IMR-90 (cell line): ENCODE results near the gene CCDC170. TPM values are rescaled to one million over a fixed set of nuclear protein-coding genes. Genes with fewer than 3 reads are reported as not detected.
"Not testable (repeated sequence)": the region's sequence is repeated elsewhere in the genome, so short reads cannot be mapped to it uniquely, and the experiment has no call there.

Source experiments
- ATAC-seq: fragments of 200-7000 bp; cut with Tn5 transposase; 2 replicates; pipeline ENCODE4 v1.9.1; 2020; ENCODE audit warnings: low read depth, mild to moderate bottlenecking, moderate library complexity
- BruUV-seq: library from RNA; stranded (reverse); fragments of 400-500 nt; replicated peaks from 2 replicates; lab custom pipeline; 2021; lab: Mats Ljungman, UMichigan
- CTCF ChIA-PET: fragments of 300-600 bp; formaldehyde crosslinking; extraction: SDS; loops from one replicate; lab custom pipeline; 2021; ENCODE audit warnings: antibody characterized with exemption; lab: Yijun Ruan, JAX
- POLR2A ChIA-PET: fragments of 300-600 bp; sonication (Branson Sonifier 250); formaldehyde crosslinking; loops from one replicate; lab custom pipeline; 2022; ENCODE audit warnings: antibody characterized with exemption; ENCODE audit not compliant: unreplicated experiment; lab: Charles Lee
- DNase-seq: peaks from one replicate; pipeline ENCODE4 v3.0.0; 2013
- H2AFZ ChIP-seq: replicated peaks from 2 replicates; pipeline ENCODE3; 2013; ENCODE audit warnings: low read length, mild to moderate bottlenecking; ENCODE audit not compliant: poor library complexity
- H2AK5ac ChIP-seq: 2 replicates; pipeline ENCODE4 v1.6.1; 2013; ENCODE audit warnings: low read depth, low read length, inconsistent platforms
- H2AK9ac ChIP-seq: replicated peaks from 2 replicates; pipeline ENCODE3; 2013; ENCODE audit warnings: mild to moderate bottlenecking, low read depth, low read length, moderate library complexity; ENCODE audit not compliant: poor library complexity
- H2BK120ac ChIP-seq: 2 replicates; pipeline ENCODE4 v1.6.1; 2013; ENCODE audit warnings: low read depth, low read length, inconsistent platforms
- H2BK15ac ChIP-seq: 3 replicates; pipeline ENCODE4 v1.6.1; 2013; ENCODE audit warnings: low read depth, low read length, inconsistent platforms
- H2BK20ac ChIP-seq: 2 replicates; pipeline ENCODE4 v1.6.1; 2013; ENCODE audit warnings: low read depth, mild to moderate bottlenecking, inconsistent platforms, low read length, moderate library complexity
- H2BK5ac ChIP-seq: 2 replicates; pipeline ENCODE4 v1.6.1; 2013; ENCODE audit warnings: mild to moderate bottlenecking, low read depth, low read length, inconsistent platforms; ENCODE audit not compliant: poor library complexity, severe bottlenecking
- H3K14ac ChIP-seq: replicated peaks from 2 replicates; pipeline ENCODE4 v1.6.1; 2013; ENCODE audit warnings: low read depth, low read length, inconsistent platforms
- H3K18ac ChIP-seq: 2 replicates; pipeline ENCODE4 v1.6.1; 2013; ENCODE audit warnings: low read depth, low read length, control low read depth
- H3K23ac ChIP-seq: 2 replicates; pipeline ENCODE4 v1.6.1; 2013; ENCODE audit warnings: low read depth, low read length, inconsistent platforms
- H3K27ac ChIP-seq: 2 replicates; pipeline ENCODE4 v1.5.1; 2013; ENCODE audit warnings: mild to moderate bottlenecking, control low read depth, low read length; ENCODE audit not compliant: insufficient read depth
- H3K27me3 ChIP-seq: 2 replicates; pipeline ENCODE4 v1.6.1; 2013; ENCODE audit warnings: low read length; ENCODE audit not compliant: control insufficient read depth, insufficient read depth
- H3K36me3 ChIP-seq: 2 replicates; pipeline ENCODE4 v1.6.1; 2013; ENCODE audit warnings: low read length, mixed read lengths; ENCODE audit not compliant: control insufficient read depth, insufficient read depth
- H3K4ac ChIP-seq: 2 replicates; pipeline ENCODE4 v1.6.1; 2013; ENCODE audit warnings: low read depth, low read length, inconsistent platforms
- H3K4me1 ChIP-seq: 2 replicates; pipeline ENCODE4 v1.6.1; 2013; ENCODE audit warnings: low read length, mixed read lengths; ENCODE audit not compliant: control insufficient read depth, insufficient read depth
- H3K4me2 ChIP-seq: 2 replicates; pipeline ENCODE4 v1.6.1; 2013; ENCODE audit warnings: low read depth, mild to moderate bottlenecking, control low read depth, low read length, moderate library complexity
- H3K4me3 ChIP-seq: 2 replicates; pipeline ENCODE4 v1.5.1; 2013; ENCODE audit warnings: low read depth, mild to moderate bottlenecking, control low read depth, low read length, moderate library complexity; ENCODE audit not compliant: insufficient read depth
- H3K56ac ChIP-seq: 2 replicates; pipeline ENCODE4 v1.6.1; 2013; ENCODE audit warnings: low read length, inconsistent platforms; ENCODE audit not compliant: insufficient read depth; ENCODE audit errors: extremely low read depth
- H3K79me1 ChIP-seq, 2 experiments: 2 replicates each; pipeline ENCODE4 v1.6.1; 2013; ENCODE audit warnings: low read length in 2 of 2, inconsistent platforms in 1 of 2, low read depth in 1 of 2
- H3K9ac ChIP-seq: 2 replicates; pipeline ENCODE4 v1.6.1; 2013; ENCODE audit warnings: low read depth, low read length, control low read depth
- H3K9me1 ChIP-seq: 2 replicates; pipeline ENCODE4 v1.6.1; 2013; ENCODE audit warnings: low read length, inconsistent platforms; ENCODE audit not compliant: insufficient read depth
- H3K9me3 ChIP-seq: 2 replicates; pipeline ENCODE4 v1.6.1; 2013; ENCODE audit warnings: low read length; ENCODE audit not compliant: control insufficient read depth, insufficient read depth
- H4K20me1 ChIP-seq: 2 replicates; pipeline ENCODE4 v1.6.1; 2013; ENCODE audit warnings: low read length, inconsistent platforms; ENCODE audit not compliant: insufficient read depth
- H4K5ac ChIP-seq: 2 replicates; pipeline ENCODE4 v1.6.1; 2013; ENCODE audit warnings: mild to moderate bottlenecking, low read depth, low read length, control low read depth
- H4K8ac ChIP-seq, 2 experiments: 2 replicates each; pipeline ENCODE4 v1.6.1; 2013; ENCODE audit warnings: low read depth in 2 of 2, low read length in 2 of 2, control low read depth in 1 of 2, inconsistent platforms in 1 of 2
- H4K91ac ChIP-seq: 2 replicates; pipeline ENCODE4 v1.6.1; 2013; ENCODE audit warnings: low read depth, low read length, inconsistent platforms; ENCODE audit not compliant: insufficient read depth
- WGBS, 2 experiments: methylation state at CpG; one replicate each; pipeline versions ENCODE4 v1.1.5 to v1.1.7; 2013; ENCODE audit warnings: missing lambda C conversion rate in 2 of 2; ENCODE audit not compliant: insufficient read length in 1 of 2; ENCODE audit errors: extremely low coverage in 2 of 2; 5-methylcytosine and 5-hydroxymethylcytosine counted together
- dilution Hi-C: fragments of 300-500 bp; cut with HindIII; formaldehyde crosslinking; loops from one replicate; pipeline ENCODE4 v1.14.3; 2018; ENCODE audit warnings: low sequenced_read_pairs; ENCODE audit not compliant: unreplicated experiment
- in situ Hi-C: fragments of 300-500 bp; cut with MboI; formaldehyde crosslinking; loops from 3 replicates; pipeline ENCODE4 v1.14.3; 2019; ENCODE audit warnings: low sequenced_read_pairs, inconsistent platforms, mixed read lengths
- intact Hi-C: fragments of 100-400 bp; cut with micrococcal nuclease; formaldehyde crosslinking; loops from 2 replicates; pipeline ENCODE4 v1.10.0; 2022
- polyA plus RNA-seq, 3 experiments: library from polyadenylated mRNA; depleted of rRNA; stranded (reverse); fragments of >200 nt; gene quantifications; 2 replicates each; pipeline ENCODE4 v1.2.3, GENCODE V29; 2012; ENCODE audit warnings: low replicate concordance in 1 of 3
- total RNA-seq: library from RNA; depleted of rRNA; stranded (reverse); fragments of >200 nt; gene quantifications from 2 replicates; pipeline ENCODE4 v1.2.3, GENCODE V29; 2012

CCDC170 gene
- total and polyA plus RNA-seq, 2 of the 4 experiments (the other 2 are of a cell fraction), result 0.12 to 0.54 TPM

GRCh38 chr6:151450928-151451327, 42.9 kb upstream of the CCDC170 start:
- H3K4me2 ChIP-seq, result peak overlapping the region; percentile 91
- POLR2A ChIA-PET, result interaction anchor here (0.7 kb wide), 1 partner anchor 25 kb away, joined by 4 read pairs; no protein-coding TSS in a partner anchor

More at GRCh38 chr6:151450928-151451327, 42.9 kb upstream of the CCDC170 start:
- H4K5ac ChIP-seq, H2BK15ac ChIP-seq, H2AK5ac ChIP-seq, ATAC-seq, H3K27me3 ChIP-seq, H4K20me1 ChIP-seq, H3K4me1 ChIP-seq, in situ Hi-C loops, H3K14ac ChIP-seq, CTCF ChIA-PET, DNase-seq, BruUV-seq, intact Hi-C loops, H3K27ac ChIP-seq, H2AK9ac ChIP-seq, H2BK20ac ChIP-seq, H3K18ac ChIP-seq, H3K4ac ChIP-seq, H2BK120ac ChIP-seq, H3K36me3 ChIP-seq, dilution Hi-C loops, H3K23ac ChIP-seq, H3K9me3 ChIP-seq, H3K9me1 ChIP-seq, H4K91ac ChIP-seq, H2AFZ ChIP-seq: not testable (repeated sequence)
- Histone ChIP-seq H3K56ac (peak overlapping the region; percentile 82; the same call in 1 of the 2 replicates), H3K4me3 (peak overlapping the region; percentile 84), H2BK5ac (peak overlapping the region; percentile 72), H3K9ac (peak overlapping the region; percentile 86; the same call in 1 of the 2 replicates), H4K8ac (peak overlapping the region in 1 of 2 experiments; percentile 81; a peak in 1 of 4 replicates), H3K79me1 (peaks cover 14 to 33% of the 10 kb centered on the region in 2 experiments)
- WGBS, 2 experiments, result no CpG with 5 or more reads among the region's 6 CpGs
